Effector CD8-positive, alpha-beta T cell (primary cell): ENCODE results near the gene GNAQ.
"Not testable (repeated sequence)": the region's sequence is repeated elsewhere in the genome, so short reads cannot be mapped to it uniquely, and the experiment has no call there.

Source experiments
- DNase-seq: peaks from one replicate; lab custom pipeline; 2025; lab: John Stamatoyannopoulos, UW

GNAQ gene

DNA sequence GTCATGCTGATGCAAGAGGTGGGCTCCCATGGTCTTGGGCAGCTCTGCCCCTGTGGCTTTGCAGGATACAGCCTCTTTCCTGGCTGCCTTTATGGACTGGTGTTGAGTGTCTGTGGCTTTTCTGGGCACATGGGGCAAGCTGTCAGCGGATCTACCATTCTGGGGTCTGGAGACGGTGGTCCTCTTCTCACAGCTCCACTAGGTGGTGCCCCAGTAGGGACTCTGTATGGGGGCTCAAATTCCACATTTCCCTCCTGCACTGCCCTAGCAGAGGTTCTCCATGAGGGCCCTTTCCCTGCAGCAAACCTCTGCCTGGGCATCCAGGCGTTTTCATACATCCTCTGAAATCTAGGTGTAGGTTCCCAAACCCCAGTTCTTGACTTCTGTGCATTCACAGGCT is 340.9 kb downstream of the GNAQ start:
- DNase-seq = not testable (repeated sequence)

DNA sequence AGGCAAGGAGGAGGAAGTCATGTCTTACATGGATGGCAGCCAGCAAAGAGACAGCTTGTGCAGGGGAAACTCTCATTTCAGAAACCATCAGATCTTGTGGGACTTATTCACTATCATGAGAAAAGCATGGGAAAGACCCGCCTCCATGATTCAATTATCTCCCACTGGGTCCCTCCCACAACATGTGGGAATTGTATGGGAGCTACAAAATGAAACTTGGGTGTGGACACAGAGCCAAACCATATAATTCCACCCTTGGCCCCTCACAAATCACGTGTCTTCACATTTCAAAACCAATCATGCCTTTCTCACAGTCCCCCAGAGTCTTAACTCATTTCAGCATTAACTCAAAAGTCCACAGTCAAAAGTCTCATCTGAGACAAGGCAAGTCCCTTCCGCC is 341.5 kb downstream of the GNAQ start:
- not testable (repeated sequence) for DNase-seq

DNA sequence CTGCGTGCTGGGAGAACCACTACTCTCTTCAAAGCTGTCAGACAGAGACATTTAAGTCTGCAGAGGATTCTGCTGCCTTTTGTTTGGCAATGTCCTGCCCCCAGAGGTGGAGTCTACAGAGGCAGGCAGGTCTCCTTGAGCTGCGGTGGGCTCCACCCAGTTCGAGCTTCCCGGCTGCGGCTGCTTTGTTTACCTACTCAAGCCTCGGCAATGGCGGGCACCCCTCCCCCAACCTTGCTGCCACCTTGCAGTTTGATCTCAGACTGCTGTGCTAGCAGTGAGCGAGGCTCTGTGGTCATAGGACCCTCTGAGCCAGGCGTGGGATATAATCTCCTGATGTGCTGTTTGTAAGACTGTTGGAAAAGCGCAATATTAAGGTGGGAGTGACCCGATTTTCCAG is 343.9 kb downstream of the GNAQ start:
- not testable (repeated sequence) for DNase-seq

DNA sequence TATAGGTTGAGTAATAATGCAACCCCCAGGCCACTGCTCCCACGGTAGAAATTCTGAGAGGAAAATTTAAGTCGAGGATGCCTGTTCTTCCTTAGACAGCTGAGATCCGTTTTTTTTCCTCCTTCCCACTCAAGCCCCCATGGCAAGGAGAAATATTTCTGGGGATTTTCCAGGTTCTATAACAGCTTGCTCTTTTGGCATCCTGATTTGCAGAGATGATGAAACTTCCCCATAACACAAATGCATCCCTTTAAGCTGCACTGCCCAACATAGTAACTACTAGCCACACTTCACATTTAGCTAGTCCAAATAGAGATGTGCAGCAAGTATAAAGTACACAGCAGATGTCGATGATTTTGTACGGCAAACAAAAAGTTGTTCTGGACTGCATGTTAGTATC is 351.0 kb downstream of the GNAQ start:
- DNase-seq = no peak

DNA sequence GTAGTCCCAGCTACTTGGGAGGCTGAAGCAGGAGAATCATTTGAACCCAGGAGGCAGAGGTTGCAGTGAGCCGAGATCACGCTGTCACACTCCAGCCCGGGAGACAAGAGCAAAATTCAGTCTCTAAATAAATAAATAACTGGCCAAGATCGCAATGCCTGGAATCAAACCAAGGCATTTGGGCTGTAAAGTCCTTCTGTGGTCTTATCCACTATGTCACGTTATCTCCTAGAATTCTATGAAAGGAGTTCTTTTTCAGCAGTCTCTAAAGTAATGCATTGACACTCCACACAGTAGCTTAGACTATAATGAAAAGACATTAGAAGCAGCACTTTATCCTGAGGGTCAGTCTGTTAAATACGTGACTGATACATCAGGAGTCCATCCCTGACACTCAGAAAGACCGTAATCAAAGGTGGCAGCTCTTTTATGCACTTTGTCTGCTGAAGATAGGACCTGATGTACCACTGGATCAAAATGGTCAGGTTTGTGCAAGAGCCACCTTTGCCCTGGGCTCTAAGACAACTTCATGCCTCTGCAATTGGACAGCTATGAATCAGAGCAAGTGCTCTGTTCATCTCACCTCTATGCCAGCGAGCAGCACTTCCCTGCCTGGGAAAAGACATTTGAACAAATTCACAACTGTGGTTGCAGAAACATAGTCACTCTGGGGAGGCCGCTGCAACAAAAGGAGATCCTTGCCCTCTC is 351.8 kb downstream of the GNAQ start:
- no peak for DNase-seq

DNA sequence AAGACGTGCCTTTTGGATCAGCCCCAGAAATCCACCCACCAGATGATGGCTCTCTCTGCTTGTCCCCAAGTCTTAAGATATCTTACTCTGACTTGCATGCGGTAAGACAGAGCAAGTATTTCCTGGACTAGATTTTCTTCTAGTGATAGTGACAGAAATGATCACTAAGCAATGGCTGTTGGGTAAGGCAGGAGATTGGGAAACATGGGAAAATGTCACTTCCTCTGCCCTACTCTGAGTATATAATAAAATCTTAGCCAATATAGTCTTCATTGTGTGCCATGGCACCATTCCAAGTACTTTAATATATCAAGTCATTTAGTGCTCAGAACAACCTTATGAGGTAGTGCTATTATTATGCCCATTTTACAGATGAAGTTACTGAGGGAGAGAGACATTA is 352.5 kb downstream of the GNAQ start:
- no peak for DNase-seq

DNA sequence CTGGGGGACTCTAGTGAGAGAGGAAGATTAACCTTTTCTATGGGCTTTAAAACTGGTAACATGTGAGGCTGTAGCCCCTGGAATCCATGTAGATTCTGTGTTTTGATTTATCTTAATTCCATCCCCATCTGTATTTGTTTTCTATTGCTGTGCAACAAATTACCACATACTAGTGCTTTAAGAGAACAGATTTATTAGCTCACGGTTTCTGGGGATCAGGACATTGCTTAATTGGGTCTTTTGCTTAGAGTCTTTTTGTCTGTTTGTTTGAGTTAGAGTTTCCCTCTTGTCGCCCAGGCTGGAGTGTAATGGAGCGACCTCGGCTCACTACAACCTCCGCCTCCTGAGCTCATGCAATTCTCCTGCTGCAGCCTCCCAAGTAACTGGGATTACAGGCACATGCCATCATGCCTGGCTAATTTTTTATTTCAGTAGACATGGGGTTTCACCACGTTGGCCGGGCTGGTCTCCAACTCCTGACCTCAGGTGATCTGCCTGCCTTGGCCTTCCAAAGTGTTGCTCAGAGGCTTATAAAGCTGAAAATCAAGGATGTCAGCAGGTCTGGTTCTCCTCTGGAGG is 353.6 kb downstream of the GNAQ start:
- no peak for DNase-seq

DNA sequence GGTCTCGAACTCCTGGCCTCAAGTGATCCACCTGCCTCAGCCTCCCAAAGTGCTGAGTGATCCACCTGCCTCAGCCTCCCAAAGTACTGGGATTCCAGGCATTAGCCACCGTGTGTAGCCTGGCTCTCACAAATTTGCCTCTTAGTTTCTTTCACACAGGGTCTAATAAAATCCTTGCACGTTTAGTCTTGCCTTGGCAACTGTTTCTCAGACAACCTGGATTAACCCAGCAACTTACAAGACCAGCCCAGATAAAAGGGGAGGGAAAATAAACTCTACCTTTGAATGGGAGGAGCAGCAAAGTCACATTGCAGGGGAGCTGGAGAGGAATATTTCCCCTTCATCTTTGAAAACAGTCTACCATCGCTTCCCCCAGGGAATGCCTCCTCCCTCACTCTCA is 354.2 kb downstream of the GNAQ start:
- DNase-seq = no peak

DNA sequence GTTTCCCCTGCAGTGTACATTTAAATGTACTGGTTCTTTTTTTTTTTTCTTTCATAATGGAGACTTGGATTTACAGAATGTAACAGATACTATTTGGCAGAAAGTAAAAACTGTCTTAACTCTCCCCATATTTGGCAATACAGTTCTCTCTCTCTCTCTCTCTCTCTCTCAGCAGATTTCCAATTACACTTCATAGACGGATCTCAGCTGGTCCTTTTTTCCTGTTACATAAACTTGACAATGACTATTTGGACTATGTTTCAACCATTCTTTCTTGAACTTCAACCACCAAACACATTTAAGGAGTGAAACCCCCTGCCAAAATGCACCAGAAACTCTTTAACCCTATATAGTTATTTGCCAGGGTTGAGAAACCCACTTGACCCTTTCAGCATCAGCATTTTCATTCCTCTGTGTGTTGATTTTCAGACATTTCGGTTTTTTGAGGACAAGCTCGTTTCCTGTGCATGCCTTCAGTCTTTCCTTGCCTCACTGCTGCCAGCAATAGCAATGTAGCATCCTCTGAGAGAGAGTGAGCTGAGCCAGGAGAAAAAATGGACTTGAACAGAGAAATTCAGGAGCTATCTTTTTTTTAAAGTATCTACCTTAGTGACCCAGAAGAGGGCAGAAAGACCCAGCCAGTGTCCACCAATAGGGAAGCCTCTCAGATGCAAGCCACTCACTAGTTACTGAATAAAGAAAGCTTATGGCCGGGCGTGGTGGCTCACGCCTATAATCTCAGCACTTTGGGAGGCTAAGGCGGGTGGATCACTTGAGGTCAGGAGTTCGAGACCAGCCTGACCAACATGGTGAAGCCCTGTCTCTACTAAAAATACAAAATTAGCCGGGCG is 357.4 kb downstream of the GNAQ start:
- DNase-seq = no peak

DNA sequence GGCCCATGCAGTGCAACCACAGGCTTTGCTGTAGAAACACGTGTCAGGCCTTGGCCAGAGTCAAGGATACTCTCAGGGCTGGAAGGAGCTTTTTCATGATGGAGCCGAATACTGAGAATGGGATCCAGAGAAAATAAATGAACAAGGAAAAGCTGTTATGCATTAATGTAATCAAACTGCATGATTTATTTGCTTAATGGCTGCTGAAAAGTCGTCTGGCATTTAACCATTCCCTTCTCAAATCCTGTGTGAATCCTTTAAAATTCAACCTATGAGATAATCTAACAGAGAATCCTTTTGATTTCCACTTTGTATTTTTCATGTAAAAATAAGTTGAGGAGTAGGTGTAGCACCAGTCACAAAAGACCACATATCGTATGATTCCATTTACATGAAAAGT is 359.4 kb downstream of the GNAQ start:
- DNase-seq = no peak

DNA sequence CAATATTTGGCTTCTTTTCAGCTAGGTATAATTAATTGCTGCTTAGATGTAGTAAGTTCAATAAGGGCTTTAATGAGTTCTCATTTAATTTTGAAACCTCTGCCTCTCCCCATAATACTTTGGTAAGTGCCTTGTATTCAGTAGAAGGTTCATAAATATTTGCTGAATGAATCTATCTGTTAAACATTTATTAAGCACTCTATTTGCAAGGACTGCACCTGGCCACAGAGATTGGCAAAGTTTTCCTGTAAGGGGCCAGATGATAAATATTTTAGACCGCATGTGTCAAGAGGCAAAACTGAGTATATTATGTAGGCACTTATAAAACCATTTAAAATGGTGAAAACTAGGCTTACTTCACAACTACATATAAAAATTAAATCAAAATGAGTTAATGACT is 364.5 kb downstream of the GNAQ start:
- DNase-seq = no peak
